ENCODE results near the gene UEVLD.
"Not testable (repeated sequence)": the region's sequence is repeated elsewhere in the genome, so short reads cannot be mapped to it uniquely, and the experiment has no call there.

Gene UEVLD

DNA sequence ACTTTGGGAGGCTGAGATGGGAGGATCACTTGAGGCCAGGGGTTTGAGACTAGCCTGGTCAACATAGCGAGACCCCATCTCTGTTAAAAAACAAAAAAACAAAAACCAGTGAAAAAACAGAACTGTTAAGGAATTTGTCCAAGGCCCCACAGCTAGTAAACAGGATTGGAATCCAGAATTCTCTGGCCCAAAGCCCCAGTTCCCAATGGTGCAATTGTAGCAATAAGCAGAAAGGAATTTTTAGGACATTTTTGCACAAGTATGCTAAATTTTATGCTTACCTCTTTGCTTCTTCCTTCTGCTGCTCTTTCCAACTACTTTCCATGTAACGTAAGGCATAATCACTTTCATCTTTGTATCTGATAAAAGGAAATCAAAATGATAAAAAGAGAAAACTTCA lies 22.7 kb upstream of the UEVLD start:
- H3K27ac ChIP-seq (ENCODE audit: insufficient read depth in 1 of 2, low read depth in 1 of 2, low read length in 2 of 2, poor library complexity in 1 of 2, severe bottlenecking in 2 of 2): no peak overlapping the region
- POLR2A ChIA-PET: no interaction called here
- WGBS (ENCODE audit: insufficient coverage): no CpG with 5 or more reads among the region's 2 CpGs
- no peaks in the 10 kb centered on the region for H3K27me3 ChIP-seq (replicated peaks in 2 of 5; ENCODE audit: control insufficient read depth in 4 of 5, insufficient read depth in 5 of 5, low read length in 4 of 5)
- no peak overlapping the region for H3K4me3 ChIP-seq (ENCODE audit: control insufficient read depth in 1 of 7, extremely low read depth in 1 of 7, insufficient read depth in 4 of 7, low read depth in 2 of 7, low read length in 6 of 7)
- peaks cover 13 to 57% (median 34%) of the 10 kb centered on the region in 4 experiments for H3K36me3 ChIP-seq (ENCODE audit: control insufficient read depth in 4 of 4, insufficient read depth in 4 of 4, low read length in 3 of 4)
- CTCF ChIA-PET: interaction anchor here (1.1 kb wide), 1 partner anchor 22 kb away, joined by 3 read pairs; no protein-coding TSS in a partner anchor
- no peaks in the 10 kb centered on the region for H3K9me3 ChIP-seq (ENCODE audit: control extremely low read depth in 1 of 5, control insufficient read depth in 4 of 5, insufficient read depth in 2 of 5, low read depth in 1 of 5, low read length in 4 of 5)
- DNase-seq: no peak
- peaks cover 6 to 12% (median 7%) of the 10 kb centered on the region in 4 experiments for H3K4me1 ChIP-seq (ENCODE audit: control extremely low read depth in 1 of 4, control insufficient read depth in 4 of 4, insufficient read depth in 4 of 4, low read length in 3 of 4)

DNA sequence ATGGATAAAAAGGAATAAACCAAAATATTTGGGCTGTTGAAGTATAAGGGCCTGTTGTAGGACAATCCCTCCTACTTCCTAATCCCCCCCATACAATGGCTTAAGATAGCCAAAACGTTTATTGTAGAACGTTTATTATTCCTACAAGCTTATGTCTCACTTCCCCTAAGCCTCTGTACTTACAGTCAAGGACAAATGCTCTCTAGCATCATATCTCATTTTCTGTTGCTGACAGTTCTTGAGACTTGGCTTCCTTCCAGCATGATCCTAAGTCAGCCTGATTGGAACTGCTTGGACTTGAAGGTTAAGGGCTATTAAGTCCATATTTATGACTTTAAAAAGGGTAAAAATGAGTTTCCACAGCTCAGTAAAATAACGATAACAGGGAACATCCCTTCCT lies 19.8 kb upstream of the UEVLD start:
- no peak for DNase-seq
- WGBS (ENCODE audit: insufficient coverage): 80% methylated on average over 1 of the region's 3 CpGs

GRCh38 chr11:18600915-18601569 lies 12.5 kb upstream of the UEVLD start:
- no peaks in the 10 kb centered on the region for H3K4me1 ChIP-seq (ENCODE audit: control extremely low read depth in 1 of 4, control insufficient read depth in 4 of 4, insufficient read depth in 4 of 4, low read length in 3 of 4)
- H3K36me3 ChIP-seq (ENCODE audit: control insufficient read depth in 4 of 4, insufficient read depth in 4 of 4, low read length in 3 of 4): peaks cover 0 to 4% (median 1%) of the 10 kb centered on the region in 4 experiments
- no peaks in the 10 kb centered on the region for H3K27me3 ChIP-seq (replicated peaks in 2 of 5; ENCODE audit: control insufficient read depth in 4 of 5, insufficient read depth in 5 of 5, low read length in 4 of 5)
- H3K27ac ChIP-seq (ENCODE audit: insufficient read depth in 1 of 2, low read depth in 1 of 2, low read length in 2 of 2, poor library complexity in 1 of 2, severe bottlenecking in 2 of 2): no peak overlapping the region
- no peak overlapping the region for H3K4me3 ChIP-seq (ENCODE audit: control insufficient read depth in 1 of 7, extremely low read depth in 1 of 7, insufficient read depth in 4 of 7, low read depth in 2 of 7, low read length in 6 of 7)
- WGBS (ENCODE audit: insufficient coverage): 95% methylated on average over 3 of the region's 4 CpGs
- no peaks in the 10 kb centered on the region for H3K9me3 ChIP-seq (ENCODE audit: control extremely low read depth in 1 of 5, control insufficient read depth in 4 of 5, insufficient read depth in 2 of 5, low read depth in 1 of 5, low read length in 4 of 5)
- no peak for DNase-seq
- POLR2A ChIA-PET: no interaction called here
- CTCF ChIA-PET: interaction anchor here (1.4 to 2.1 kb wide), 2 partner anchors 12 to 13 kb away, joined by 4 to 9 read pairs; no protein-coding TSS in a partner anchor

More for the DNA sequence above, 19.8 kb upstream of the UEVLD start:
- H3K36me3 ChIP-seq (ENCODE audit: control insufficient read depth in 4 of 4, insufficient read depth in 4 of 4, low read length in 3 of 4): peaks cover 11 to 38% (median 22%) of the 10 kb centered on the region in 4 experiments
- no peaks in the 10 kb centered on the region for H3K27me3 ChIP-seq (replicated peaks in 2 of 5; ENCODE audit: control insufficient read depth in 4 of 5, insufficient read depth in 5 of 5, low read length in 4 of 5)
- H3K27ac ChIP-seq (ENCODE audit: insufficient read depth in 1 of 2, low read depth in 1 of 2, low read length in 2 of 2, poor library complexity in 1 of 2, severe bottlenecking in 2 of 2): no peak overlapping the region
- H3K4me3 ChIP-seq (ENCODE audit: control insufficient read depth in 1 of 7, extremely low read depth in 1 of 7, insufficient read depth in 4 of 7, low read depth in 2 of 7, low read length in 6 of 7): no peak overlapping the region
- ChIA-PET POLR2A (no interaction called here), CTCF (interaction anchor here (1.3 to 1.7 kb wide), 2 partner anchors 25 to 54 kb away, joined by 4 to 6 read pairs; no protein-coding TSS in a partner anchor)
- H3K9me3 ChIP-seq (ENCODE audit: control extremely low read depth in 1 of 5, control insufficient read depth in 4 of 5, insufficient read depth in 2 of 5, low read depth in 1 of 5, low read length in 4 of 5): no peaks in the 10 kb centered on the region
- no peaks in the 10 kb centered on the region for H3K4me1 ChIP-seq (ENCODE audit: control extremely low read depth in 1 of 4, control insufficient read depth in 4 of 4, insufficient read depth in 4 of 4, low read length in 3 of 4)

DNA sequence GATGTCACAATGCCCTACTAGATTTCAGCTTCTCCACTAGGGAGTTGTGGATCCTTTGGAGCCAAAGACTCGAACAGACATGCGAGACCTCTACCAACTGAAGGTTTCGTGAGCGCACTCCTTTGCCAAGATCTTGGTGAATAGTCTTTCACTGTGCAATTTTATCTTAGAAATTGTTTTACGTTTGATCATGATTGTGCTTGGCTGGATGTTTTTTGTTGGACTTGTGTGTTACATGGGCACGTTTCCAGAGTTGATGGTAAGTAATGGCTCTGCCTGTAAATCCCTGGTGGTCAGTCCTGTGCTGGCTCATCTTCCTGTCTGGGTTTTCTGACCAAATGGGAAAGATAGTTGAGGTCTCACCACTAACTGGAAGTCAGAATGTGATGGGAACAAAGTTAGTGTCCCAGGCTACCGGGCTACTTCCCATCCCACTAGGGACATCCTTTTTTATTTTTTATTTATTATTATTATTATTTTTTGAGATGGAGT lies 11.3 kb upstream of the UEVLD start, which contains the start of gene MISFA:
TSS of gene MISFA (plus strand) at position 51 of the 492 bp plus-strand sequence. CDS start at position 191, 140 bp downstream.
- CTCF ChIA-PET: no interaction called here
- H3K4me3 ChIP-seq (ENCODE audit: control insufficient read depth in 1 of 7, extremely low read depth in 1 of 7, insufficient read depth in 4 of 7, low read depth in 2 of 7, low read length in 6 of 7): no peak within 1 kb of the TSS
- H3K27me3 ChIP-seq (replicated peaks in 2 of 5; ENCODE audit: control insufficient read depth in 4 of 5, insufficient read depth in 5 of 5, low read length in 4 of 5): no peaks in the 10 kb centered on the region
- no peaks in the 10 kb centered on the region for H3K9me3 ChIP-seq (ENCODE audit: control extremely low read depth in 1 of 5, control insufficient read depth in 4 of 5, insufficient read depth in 2 of 5, low read depth in 1 of 5, low read length in 4 of 5)
- no peak for DNase-seq
- 98% methylated on average over 6 of the region's 7 CpGs for WGBS (ENCODE audit: insufficient coverage)
- H3K4me1 ChIP-seq (ENCODE audit: control extremely low read depth in 1 of 4, control insufficient read depth in 4 of 4, insufficient read depth in 4 of 4, low read length in 3 of 4): no peaks in the 10 kb centered on the region
- POLR2A ChIA-PET: no interaction called here
- H3K36me3 ChIP-seq (ENCODE audit: control insufficient read depth in 4 of 4, insufficient read depth in 4 of 4, low read length in 3 of 4): peaks cover 0 to 4% (median under 1%) of the 10 kb centered on the region in 4 experiments
- no peak within 1 kb of the TSS for H3K27ac ChIP-seq (ENCODE audit: insufficient read depth in 1 of 2, low read depth in 1 of 2, low read length in 2 of 2, poor library complexity in 1 of 2, severe bottlenecking in 2 of 2)

DNA sequence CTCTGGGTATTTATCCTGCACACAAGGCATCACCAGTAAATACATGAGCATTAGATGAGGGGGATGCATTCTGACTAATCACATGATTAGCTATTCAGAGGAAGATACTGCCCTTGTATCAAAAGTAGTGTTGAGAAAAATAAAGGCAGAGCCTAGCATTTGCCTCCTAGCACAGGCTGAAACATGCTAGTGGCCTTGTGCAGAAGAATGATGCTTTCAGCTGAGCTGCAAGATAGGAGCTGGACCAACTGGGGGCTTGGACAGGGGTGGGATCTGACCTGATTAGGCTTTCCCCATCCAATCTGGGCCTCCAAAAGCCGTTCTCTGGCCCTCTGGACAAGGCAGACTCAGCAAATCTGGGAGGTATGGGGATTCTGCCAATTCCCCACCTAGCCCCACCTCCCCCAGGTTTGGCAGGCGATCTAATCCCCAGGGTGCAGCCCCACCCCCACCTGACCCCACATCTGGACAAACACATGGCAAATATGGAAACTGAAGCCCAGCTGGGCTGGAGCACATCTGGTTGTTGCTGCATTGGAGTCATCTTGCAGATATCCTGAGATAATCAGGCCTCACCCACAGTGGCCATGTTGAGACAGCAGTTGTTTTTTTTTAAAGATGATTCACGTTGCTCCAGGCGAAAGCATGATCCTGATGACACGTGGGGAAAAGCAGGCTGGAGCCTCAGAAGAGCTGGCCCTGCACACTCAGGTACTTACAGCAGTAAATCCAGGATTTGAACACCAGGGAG lies 6.6 kb upstream of the UEVLD start:
- Histone ChIP-seq H3K27me3 (replicated peaks in 2 of 5; ENCODE audit: control insufficient read depth in 4 of 5, insufficient read depth in 5 of 5, low read length in 4 of 5) (no peaks in the 10 kb centered on the region), H3K27ac (ENCODE audit: insufficient read depth in 1 of 2, low read depth in 1 of 2, low read length in 2 of 2, poor library complexity in 1 of 2, severe bottlenecking in 2 of 2) (no peak overlapping the region), H3K9me3 (ENCODE audit: control extremely low read depth in 1 of 5, control insufficient read depth in 4 of 5, insufficient read depth in 2 of 5, low read depth in 1 of 5, low read length in 4 of 5) (no peaks in the 10 kb centered on the region), H3K4me1 (ENCODE audit: control extremely low read depth in 1 of 4, control insufficient read depth in 4 of 4, insufficient read depth in 4 of 4, low read length in 3 of 4) (no peaks in the 10 kb centered on the region), H3K4me3 (ENCODE audit: control insufficient read depth in 1 of 7, extremely low read depth in 1 of 7, insufficient read depth in 4 of 7, low read depth in 2 of 7, low read length in 6 of 7) (no peak overlapping the region), H3K36me3 (ENCODE audit: control insufficient read depth in 4 of 4, insufficient read depth in 4 of 4, low read length in 3 of 4) (peaks cover 0 to 4% (median under 1%) of the 10 kb centered on the region in 4 experiments)
- 71% methylated on average over 4 of the region's 5 CpGs for WGBS (ENCODE audit: insufficient coverage)
- ChIA-PET CTCF (interaction anchor here (0.9 to 1.1 kb wide), 2 partner anchors 15 to 56 kb away, joined by 3 read pairs; no protein-coding TSS in a partner anchor), POLR2A (interaction anchor here (0.6 kb wide), 1 partner anchor 24 kb away, joined by 3 read pairs; no protein-coding TSS in a partner anchor)
- no peak for DNase-seq

- POLR2A ChIA-PET; H3K9me3 ChIP-seq (ENCODE audit: control extremely low read depth in 1 of 5, control insufficient read depth in 4 of 5, insufficient read depth in 2 of 5, low read depth in 1 of 5, low read length in 4 of 5); H3K36me3 ChIP-seq (ENCODE audit: control insufficient read depth in 4 of 4, insufficient read depth in 4 of 4, low read length in 3 of 4); H3K4me3 ChIP-seq (ENCODE audit: control insufficient read depth in 1 of 7, extremely low read depth in 1 of 7, insufficient read depth in 4 of 7, low read depth in 2 of 7, low read length in 6 of 7); H3K4me1 ChIP-seq (ENCODE audit: control extremely low read depth in 1 of 4, control insufficient read depth in 4 of 4, insufficient read depth in 4 of 4, low read length in 3 of 4); DNase-seq; H3K27me3 ChIP-seq (replicated peaks in 2 of 5; ENCODE audit: control insufficient read depth in 4 of 5, insufficient read depth in 5 of 5, low read length in 4 of 5); H3K27ac ChIP-seq (ENCODE audit: insufficient read depth in 1 of 2, low read depth in 1 of 2, low read length in 2 of 2, poor library complexity in 1 of 2, severe bottlenecking in 2 of 2): not testable (repeated sequence)
- WGBS (ENCODE audit: insufficient coverage): no CpG with 5 or more reads among the region's 5 CpGs
- CTCF ChIA-PET: interaction anchor here (1.1 kb wide), 1 partner anchor 57 kb away, joined by 3 read pairs; no protein-coding TSS in a partner anchor
Measured at GRCh38 chr11:18594088-18594487, 5.6 kb upstream of the UEVLD start.
